Measurements from ENCODE around the gene EMB. TPM values are rescaled to one million over a fixed set of nuclear protein-coding genes. Genes with fewer than 3 reads are reported as not detected.
"Not testable (repeated sequence)": the region's sequence is repeated elsewhere in the genome, so short reads cannot be mapped to it uniquely, and the experiment has no call there.

Gene EMB
- total and polyA plus RNA-seq, 4 donors: 7.6 to 25.1 (median 16.9) TPM

GRCh38 chr5:50441493-50441955, 436 bp upstream of the EMB start:
- no peak overlapping the region for H3K9ac ChIP-seq (ENCODE audit: insufficient read depth in 1 of 2, low read length in 2 of 2)
- peaks cover 0 to 11% (median 0%) of the 10 kb centered on the region in 3 donors for H3K27me3 ChIP-seq (ENCODE audit: control insufficient read depth in 3 of 3, insufficient read depth in 3 of 3, low read length in 2 of 3)
- peaks cover 0 to 5% (median 0%) of the 10 kb centered on the region in 5 donors for H3K4me1 ChIP-seq (ENCODE audit: control insufficient read depth in 5 of 5, insufficient read depth in 5 of 5, low read length in 5 of 5)
- DNase-seq: peak in 1 of 3 donors; percentile 1
- peak overlapping the region; percentile 34 for H3K4me3 ChIP-seq
- peak overlapping the region in 1 of 2 donors; percentile 86 for H3K27ac ChIP-seq (ENCODE audit: low read depth in 1 of 2, low read length in 1 of 2)
- no peak for TF ChIP-seq CTCF (IDR thresholded peaks at IDR 0.05; ENCODE audit: control extremely low read depth, extremely low read depth)
- 19 to 21% methylated on average over 9 of the region's 9 CpGs for WGBS, 2 donors
- no peaks in the 10 kb centered on the region for H3K36me3 ChIP-seq (ENCODE audit: control insufficient read depth in 4 of 4, insufficient read depth in 4 of 4, low read length in 4 of 4)
- H3K9me3 ChIP-seq (ENCODE audit: control insufficient read depth in 4 of 4, insufficient read depth in 3 of 4, low read length in 3 of 4): peaks cover 0 to 2% (median 0%) of the 10 kb centered on the region in 4 donors
- ATAC-seq (ENCODE audit: insufficient read depth, low FRiP score): no peak

- WGBS, 2 donors: 58 to 60% methylated on average over 3 of the region's 3 CpGs
- Histone ChIP-seq H3K27ac (ENCODE audit: low read depth in 1 of 2, low read length in 1 of 2) (no peak overlapping the region), H3K9me3 (ENCODE audit: control insufficient read depth in 4 of 4, insufficient read depth in 3 of 4, low read length in 3 of 4) (peaks cover 0 to 2% (median 0%) of the 10 kb centered on the region in 4 donors), H3K4me1 (ENCODE audit: control insufficient read depth in 5 of 5, insufficient read depth in 5 of 5, low read length in 5 of 5) (peaks cover 0 to 5% (median 0%) of the 10 kb centered on the region in 5 donors), H3K27me3 (ENCODE audit: control insufficient read depth in 3 of 3, insufficient read depth in 3 of 3, low read length in 2 of 3) (peaks cover 0 to 11% (median 0%) of the 10 kb centered on the region in 3 donors), H3K36me3 (ENCODE audit: control insufficient read depth in 4 of 4, insufficient read depth in 4 of 4, low read length in 4 of 4) (no peaks in the 10 kb centered on the region), H3K4me3 (no peak overlapping the region), H3K9ac (ENCODE audit: insufficient read depth in 1 of 2, low read length in 2 of 2) (no peak overlapping the region)
- no peak for TF ChIP-seq CTCF (IDR thresholded peaks at IDR 0.05; ENCODE audit: control extremely low read depth, extremely low read depth)
- ATAC-seq (ENCODE audit: insufficient read depth, low FRiP score): no peak
- DNase-seq: no peak
Measured at GRCh38 chr5:50439221-50439620, 1.9 kb downstream of the EMB start.

- H3K27ac ChIP-seq (ENCODE audit: low read depth in 1 of 2, low read length in 1 of 2); ATAC-seq (ENCODE audit: insufficient read depth, low FRiP score): not testable (repeated sequence)
Measured at GRCh38 chr5:50438060-50438459, 3.0 kb downstream of the EMB start.

GRCh38 chr5:50435168-50435567, 5.9 kb downstream of the EMB start:
- whole genome bisulfite sequencing, 2 donors: 81% methylated on average over 3 of the region's 3 CpGs
- ATAC-seq (ENCODE audit: insufficient read depth, low FRiP score) (no peak), DNase-seq (no peak)
- Histone ChIP-seq H3K36me3 (ENCODE audit: control insufficient read depth in 4 of 4, insufficient read depth in 4 of 4, low read length in 4 of 4) (no peaks in the 10 kb centered on the region), H3K4me3 (no peak overlapping the region), H3K9me3 (ENCODE audit: control insufficient read depth in 4 of 4, insufficient read depth in 3 of 4, low read length in 3 of 4) (no peaks in the 10 kb centered on the region), H3K27ac (ENCODE audit: low read depth in 1 of 2, low read length in 1 of 2) (no peak overlapping the region), H3K4me1 (ENCODE audit: control insufficient read depth in 5 of 5, insufficient read depth in 5 of 5, low read length in 5 of 5) (no peaks in the 10 kb centered on the region), H3K27me3 (ENCODE audit: control insufficient read depth in 3 of 3, insufficient read depth in 3 of 3, low read length in 2 of 3) (peaks cover 0 to 2% (median 0%) of the 10 kb centered on the region in 3 donors), H3K9ac (ENCODE audit: insufficient read depth in 1 of 2, low read length in 2 of 2) (no peak overlapping the region)
- no peak for TF ChIP-seq CTCF (IDR thresholded peaks at IDR 0.05; ENCODE audit: control extremely low read depth, extremely low read depth)

More at GRCh38 chr5:50438060-50438459, 3.0 kb downstream of the EMB start:
- H3K9me3 ChIP-seq (ENCODE audit: control insufficient read depth in 4 of 4, insufficient read depth in 3 of 4, low read length in 3 of 4); H3K9ac ChIP-seq (ENCODE audit: insufficient read depth in 1 of 2, low read length in 2 of 2); H3K4me1 ChIP-seq (ENCODE audit: control insufficient read depth in 5 of 5, insufficient read depth in 5 of 5, low read length in 5 of 5); DNase-seq; H3K36me3 ChIP-seq (ENCODE audit: control insufficient read depth in 4 of 4, insufficient read depth in 4 of 4, low read length in 4 of 4); H3K4me3 ChIP-seq: not testable (repeated sequence)
- WGBS, 2 donors: 24 to 59% methylated on average over 2 of the region's 3 CpGs
- peaks cover 0 to 11% (median 0%) of the 10 kb centered on the region in 3 donors for H3K27me3 ChIP-seq (ENCODE audit: control insufficient read depth in 3 of 3, insufficient read depth in 3 of 3, low read length in 2 of 3)

- not testable (repeated sequence) for H3K4me3 ChIP-seq; DNase-seq; H3K9ac ChIP-seq (ENCODE audit: insufficient read depth in 1 of 2, low read length in 2 of 2); H3K36me3 ChIP-seq (ENCODE audit: control insufficient read depth in 4 of 4, insufficient read depth in 4 of 4, low read length in 4 of 4); H3K27ac ChIP-seq (ENCODE audit: low read depth in 1 of 2, low read length in 1 of 2); H3K4me1 ChIP-seq (ENCODE audit: control insufficient read depth in 5 of 5, insufficient read depth in 5 of 5, low read length in 5 of 5); H3K9me3 ChIP-seq (ENCODE audit: control insufficient read depth in 4 of 4, insufficient read depth in 3 of 4, low read length in 3 of 4); H3K27me3 ChIP-seq (ENCODE audit: control insufficient read depth in 3 of 3, insufficient read depth in 3 of 3, low read length in 2 of 3)
- peak; percentile 24 for ATAC-seq (ENCODE audit: insufficient read depth, low FRiP score)
- 27 to 56% methylated on average over 3 of the region's 3 CpGs for WGBS, 2 donors
Measured at GRCh38 chr5:50431133-50431904, 9.8 kb downstream of the EMB start.

Data from lung (tissue), 12 donors.